ENCODE results near the gene KRT14.
"Not testable (repeated sequence)": the region's sequence is repeated elsewhere in the genome, so short reads cannot be mapped to it uniquely, and the experiment has no call there.

Gene KRT14

DNA sequence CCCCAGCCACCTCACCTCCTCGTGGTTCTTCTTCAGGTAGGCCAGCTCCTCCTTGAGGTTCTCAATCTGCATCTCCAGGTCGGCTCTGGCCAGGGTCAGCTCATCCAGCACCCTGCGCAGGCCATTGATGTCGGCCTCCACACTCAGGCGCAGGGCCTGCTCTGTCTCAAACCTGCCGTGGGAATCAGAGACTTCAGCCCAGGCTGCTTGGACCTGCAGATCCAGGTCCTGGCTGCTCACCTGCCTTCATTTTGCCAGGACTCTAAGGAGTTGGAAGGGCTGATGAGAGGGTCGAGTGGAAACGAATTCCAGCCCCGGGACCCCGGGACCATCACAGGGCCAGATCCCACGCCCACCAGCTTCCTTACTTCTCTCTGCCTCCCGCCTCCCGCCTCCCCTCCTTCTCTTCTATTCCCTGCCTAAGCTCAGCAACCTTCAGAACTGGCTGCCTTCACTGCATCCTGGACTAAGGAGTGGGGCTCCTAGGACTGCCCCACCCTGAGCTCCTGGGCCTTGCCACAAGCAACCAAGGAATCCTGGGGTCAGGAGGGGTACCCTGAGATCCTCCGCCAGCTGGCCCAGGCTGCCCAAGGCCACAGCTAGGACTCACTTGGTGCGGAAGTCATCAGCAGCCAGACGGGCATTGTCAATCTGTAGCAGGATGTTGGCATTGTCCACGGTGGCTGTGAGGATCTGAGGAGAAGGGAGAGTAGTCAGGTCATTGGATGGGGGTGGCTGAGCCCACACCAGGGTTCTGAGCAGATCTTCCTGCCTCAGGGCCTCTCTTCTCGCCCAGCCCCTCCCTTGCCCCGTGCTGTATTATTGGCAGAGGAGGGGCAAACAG, 35.9 kb upstream of the KRT14 start:
- DNase-seq = not testable (repeated sequence)

GRCh38 chr17:41621916-41622315, 35.2 kb upstream of the KRT14 start:
- DNase-seq = no peak

- DNase-seq = not testable (repeated sequence)
Observed at GRCh38 chr17:41621435-41621817, 34.7 kb upstream of the KRT14 start.

DNA sequence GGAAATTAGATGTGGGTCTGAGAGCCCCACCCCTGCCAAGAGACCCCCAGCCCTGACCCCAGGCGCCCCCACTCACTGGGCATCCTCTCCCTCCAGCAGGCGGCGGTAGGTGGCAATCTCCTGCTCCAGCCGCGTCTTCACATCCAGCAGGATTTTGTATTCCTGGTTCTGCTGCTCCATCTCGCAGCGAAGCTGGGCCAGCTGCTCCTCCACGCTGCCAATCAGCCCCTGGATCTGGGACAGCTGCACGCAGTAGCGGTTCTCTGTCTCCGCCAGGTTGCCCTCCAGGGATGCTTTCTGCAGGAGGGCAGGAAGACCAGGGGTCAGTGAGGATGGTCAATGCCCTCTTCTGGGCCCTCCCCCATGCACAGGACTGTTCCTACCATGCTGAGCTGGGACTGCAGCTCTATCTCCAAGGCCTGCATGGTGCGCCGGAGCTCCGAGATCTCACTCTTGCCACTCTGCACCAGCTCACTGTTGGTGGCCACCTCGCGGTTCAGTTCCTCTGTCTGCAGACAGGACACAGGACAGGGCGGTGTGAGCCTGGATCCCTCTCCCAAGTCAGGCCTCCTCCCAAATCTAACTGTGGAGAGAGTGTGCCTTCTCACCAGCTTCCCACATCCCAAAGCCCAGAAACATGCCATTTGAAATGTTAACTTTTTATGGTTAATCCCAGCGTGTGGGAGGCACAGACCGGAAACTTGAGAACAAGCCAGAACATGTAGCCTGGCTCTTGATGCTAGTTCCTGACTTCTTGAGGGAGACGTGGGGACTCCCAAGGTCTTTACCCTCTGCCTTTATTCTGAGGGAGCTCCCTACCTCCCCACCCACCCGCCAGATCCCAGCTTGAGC, 34.1 kb upstream of the KRT14 start:
- no peak for DNase-seq

DNA sequence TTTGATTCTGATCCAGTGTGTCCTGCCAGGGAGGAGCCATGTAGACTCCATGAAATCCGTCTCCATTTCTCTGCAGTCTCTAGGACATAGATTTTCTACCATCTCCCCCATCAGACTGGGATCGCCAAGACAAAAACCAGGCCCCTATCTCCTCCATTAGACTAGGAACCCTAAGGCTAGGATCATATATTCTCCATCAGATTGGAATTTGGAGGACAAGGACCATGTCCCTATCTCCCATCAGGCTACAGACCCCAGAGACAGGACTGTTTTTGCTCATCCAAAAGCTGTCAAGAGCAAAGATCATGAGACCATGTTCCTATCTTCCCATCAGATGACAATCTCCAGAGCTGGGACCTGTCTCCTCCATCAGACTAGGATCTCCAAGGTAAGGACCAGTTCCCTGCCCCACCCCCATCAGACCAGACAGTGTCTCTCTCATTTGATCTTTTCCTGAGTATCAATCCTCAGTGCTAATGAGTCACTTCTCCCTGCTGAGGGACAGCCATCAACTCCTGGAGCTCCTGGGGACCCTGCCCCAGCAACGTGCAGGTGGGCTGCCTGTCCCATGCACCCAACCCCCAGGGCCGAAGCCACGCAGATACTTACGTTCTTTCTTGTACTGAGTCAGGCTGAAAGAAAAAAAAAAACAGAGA, 33.4 kb upstream of the KRT14 start:
- not testable (repeated sequence) for DNase-seq

- DNase-seq = no peak
Observed at GRCh38 chr17:41619036-41619926, 32.6 kb upstream of the KRT14 start.

- no peak for DNase-seq
Observed at GRCh38 chr17:41618341-41619035, 31.8 kb upstream of the KRT14 start.

- DNase-seq = no peak
Observed at GRCh38 chr17:41617698-41618097, 31.0 kb upstream of the KRT14 start.

DNA sequence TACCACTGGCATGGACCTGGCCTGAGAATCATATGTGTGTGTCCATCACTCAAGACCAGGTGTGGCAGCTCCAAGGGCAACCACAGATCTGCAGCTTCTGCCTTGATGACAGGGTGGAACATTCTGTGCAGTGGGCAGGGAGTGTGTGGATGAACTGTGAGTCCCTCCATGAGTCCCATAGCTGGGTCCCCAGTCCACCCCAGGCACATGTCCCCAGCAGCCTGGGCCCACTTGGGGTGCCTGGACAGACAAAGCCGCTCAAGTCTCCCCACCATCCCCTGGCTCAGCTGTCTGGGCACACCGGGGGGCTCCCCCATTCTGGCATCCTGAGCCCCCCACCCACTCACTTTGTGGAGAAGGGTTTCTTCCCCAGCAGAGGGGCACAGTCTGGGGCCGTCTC, 30.4 kb upstream of the KRT14 start:
- DNase-seq = no peak

DNA sequence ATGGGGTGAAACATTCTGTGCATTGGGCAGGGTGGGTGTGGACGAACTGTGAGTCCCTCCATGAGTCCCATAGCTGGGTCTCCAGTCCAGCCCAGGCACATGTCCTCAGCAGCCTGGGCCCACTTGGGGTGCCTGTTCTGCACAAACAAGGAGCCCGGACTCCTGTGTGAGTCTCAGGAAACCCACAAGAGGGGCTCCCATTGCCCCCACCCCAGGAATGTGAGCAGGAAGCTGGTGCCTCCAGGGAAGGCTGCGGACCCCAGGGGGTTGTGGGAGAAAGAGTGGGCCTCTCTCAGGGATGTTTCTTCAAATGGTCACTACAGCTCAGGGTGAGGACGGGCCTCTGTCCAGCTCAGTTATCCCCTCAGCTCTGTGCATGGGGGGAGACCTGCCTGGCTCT, 29.8 kb upstream of the KRT14 start:
- not testable (repeated sequence) for DNase-seq

GRCh38 chr17:41615454-41615853, 28.8 kb upstream of the KRT14 start:
- no peak for DNase-seq

- not testable (repeated sequence) for DNase-seq
Observed at GRCh38 chr17:41614767-41615166, 28.1 kb upstream of the KRT14 start.

DNA sequence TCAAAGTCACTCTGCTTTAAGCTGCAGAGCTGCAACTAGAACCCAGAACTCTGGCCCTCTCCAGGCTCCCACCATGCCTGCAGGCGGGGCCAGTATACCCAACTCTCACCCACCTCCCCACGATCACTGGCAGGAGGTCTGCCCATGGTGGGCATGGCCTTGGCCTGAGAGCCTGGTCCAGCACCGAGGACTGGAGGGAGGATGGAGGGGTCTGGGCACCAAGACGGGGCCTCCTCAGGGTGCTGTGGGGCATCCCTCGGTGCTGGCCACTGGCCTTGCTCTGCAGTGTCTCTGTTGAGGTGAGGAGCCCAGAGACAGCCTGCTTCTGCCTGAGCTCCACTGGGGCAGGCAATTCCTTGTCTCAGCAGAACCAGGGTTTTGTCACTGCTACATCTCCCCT, 27.4 kb upstream of the KRT14 start:
- no peak for DNase-seq

- DNase-seq = no peak
Observed at GRCh38 chr17:41613277-41614082, 26.8 kb upstream of the KRT14 start.

DNA sequence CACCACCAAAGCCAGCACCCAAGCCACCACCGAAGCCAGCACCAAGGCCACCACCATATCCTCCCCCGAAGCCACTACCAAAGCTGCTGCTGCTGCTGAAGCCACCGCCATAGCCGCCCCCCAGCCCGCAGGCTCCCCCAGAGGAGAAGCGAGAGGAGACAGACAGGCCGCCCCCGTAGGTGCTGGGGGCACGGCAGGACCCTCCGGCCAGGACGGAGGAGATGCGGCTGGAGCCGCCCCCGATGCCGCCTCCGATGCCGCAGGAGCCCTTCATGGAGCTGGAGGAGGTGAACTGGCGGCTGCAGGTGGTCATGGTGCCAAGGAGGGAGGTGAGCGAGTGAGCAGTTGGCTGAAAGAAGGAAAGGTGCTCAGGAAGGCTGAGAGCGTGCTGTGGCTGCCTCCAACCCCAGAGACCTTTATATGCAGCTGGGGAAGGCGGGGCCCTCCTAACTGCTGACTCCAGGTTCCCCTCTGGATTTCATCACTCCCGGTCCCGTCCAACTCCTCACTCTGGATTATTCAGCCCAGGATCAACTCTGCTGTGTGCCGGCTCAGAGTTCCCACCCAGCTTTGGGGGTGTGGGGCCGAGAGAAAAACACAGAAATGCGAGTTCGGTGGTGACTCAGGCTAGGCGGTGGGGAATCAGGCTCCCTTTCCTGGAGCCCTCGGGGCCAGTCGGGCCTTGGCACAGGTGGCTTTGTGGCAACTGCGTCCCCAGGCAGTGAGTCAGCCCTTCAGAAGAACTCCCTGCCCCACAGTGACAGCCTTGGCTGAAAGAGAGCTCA, 25.9 kb upstream of the KRT14 start, which contains the start of gene KRT16:
Gene KRT16, minus strand, starts transcription at position 392 of the 785 bp plus-strand sequence. Its CDS starts 79 bp downstream, at position 313.
- DNase-seq = not testable (repeated sequence)

DNA sequence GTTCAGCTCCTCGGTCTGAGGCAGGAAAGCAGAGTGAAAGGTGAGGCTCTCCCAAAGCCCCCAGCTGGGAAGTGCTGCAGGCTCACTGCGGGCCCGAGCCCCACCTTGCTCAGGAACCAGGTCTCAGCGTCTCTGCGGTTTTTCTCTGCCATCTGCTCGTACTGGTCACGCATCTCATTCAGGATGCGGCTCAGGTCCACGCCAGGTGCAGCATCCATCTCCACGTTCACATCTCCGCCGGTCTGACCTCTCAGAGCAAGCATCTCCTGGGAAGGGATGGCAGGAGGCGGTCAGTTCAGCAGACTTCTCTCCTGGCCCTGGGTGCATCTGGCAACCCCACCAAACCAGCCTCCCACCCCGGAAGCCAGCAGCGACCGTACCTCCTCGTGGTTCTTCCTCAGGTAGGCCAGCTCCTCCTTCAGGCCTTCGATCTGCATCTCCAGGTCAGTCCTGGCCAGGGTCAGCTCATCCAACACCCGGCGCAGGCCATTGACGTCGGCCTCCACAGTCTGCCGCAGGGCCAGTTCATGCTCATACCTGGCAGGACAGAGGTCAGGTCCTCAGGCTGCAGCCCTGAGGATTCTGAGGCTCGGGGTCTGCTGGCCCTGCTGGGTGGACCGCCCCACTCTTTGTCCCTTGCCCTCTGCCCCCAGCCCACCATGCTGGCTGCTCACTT, 24.4 kb upstream of the KRT14 start:
- DNase-seq = no peak

- not testable (repeated sequence) for DNase-seq
Observed at GRCh38 chr17:41610061-41610517, 23.4 kb upstream of the KRT14 start.

DNA sequence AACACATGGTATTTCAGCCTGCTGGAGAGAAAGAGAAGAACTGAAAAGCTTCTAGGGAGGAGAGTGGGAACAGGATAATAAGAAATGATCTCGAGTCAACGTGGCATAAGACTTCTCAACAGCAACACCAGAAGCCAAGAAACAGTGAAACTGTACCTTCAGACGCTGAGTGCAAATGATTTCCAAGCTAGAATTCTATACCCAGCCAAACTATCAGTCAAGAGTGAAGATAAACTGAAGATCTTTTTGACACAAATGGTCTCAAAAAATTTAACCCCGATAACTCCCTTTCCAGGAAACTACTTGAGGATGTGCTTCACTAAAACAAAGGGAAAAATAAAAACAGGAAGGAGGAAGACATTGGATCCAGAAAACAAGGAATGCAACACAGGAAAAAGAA, 20.2 kb upstream of the KRT14 start:
- not testable (repeated sequence) for DNase-seq

GRCh38 chr17:41602524-41602923, 15.8 kb upstream of the KRT14 start:
- no peak for DNase-seq
